HepG2 (cell line): ENCODE data around the gene FANCG. TPM values are rescaled to one million over a fixed set of nuclear protein-coding genes. Genes with fewer than 3 reads are reported as not detected.

Source experiments
- ATAC-seq: fragments of 200-7000 bp; cut with Tn5 transposase; 3 replicates; pipeline ENCODE4 v1.9.1; 2020; ENCODE audit warnings: mild to moderate bottlenecking, moderate library complexity
- BruUV-seq: library from RNA; stranded (reverse); fragments of 400-500 nt; replicated peaks from 2 replicates; lab custom pipeline; 2021; lab: Mats Ljungman, UMichigan
- CTCF ChIA-PET: fragments of 300-600 bp; formaldehyde crosslinking; extraction: SDS; loops from one replicate; lab custom pipeline; 2021; ENCODE audit warnings: low total read pairs, inconsistent platforms, low intra/inter-chr PET ratio; lab: Yijun Ruan, JAX
- POLR2A ChIA-PET: fragments of 350-600 bp; sonication (Branson Sonifier 250); formaldehyde crosslinking; loops from one replicate; lab custom pipeline; 2020; ENCODE audit warnings: antibody characterized with exemption, inconsistent platforms; lab: Yijun Ruan, JAX
- DNase-seq: peaks from one replicate; pipeline ENCODE4 v3.0.0-alpha.2; 2015; ENCODE audit warnings: low spot score
- FAIRE-seq: peaks from 3 replicates; lab custom pipeline; 2011; peaks lifted over from hg19 to GRCh38; lab: Jason Lieb, UNC
- H2AFZ ChIP-seq: one replicate; pipeline ENCODE4 v1.6.1; 2011; ENCODE audit warnings: low read length, inconsistent platforms
- H3K27ac ChIP-seq: fragments of 300-600 bp; 3 replicates; pipeline ENCODE4 v1.8.0; 2011; ENCODE audit warnings: mixed run types, mild to moderate bottlenecking, mixed read lengths, low read length, inconsistent platforms; ENCODE audit not compliant: insufficient read depth; ENCODE audit errors: extremely low read length
- H3K27me3 ChIP-seq, 2 experiments: fragments of 200-600 bp in 1 of 2; 2 replicates in 1 of 2; 3 replicates in 1 of 2; pipeline versions ENCODE4 v1.6.0 to v1.8.0; 2011; ENCODE audit warnings: low read length in 2 of 2, mild to moderate bottlenecking in 2 of 2, moderate library complexity in 2 of 2, inconsistent platforms in 1 of 2; ENCODE audit not compliant: insufficient read depth in 2 of 2, control insufficient read depth in 1 of 2
- H3K36me3 ChIP-seq, 2 experiments: fragments of 200-600 bp in 1 of 2; replicated peaks in 1 of 2; 2 replicates in 1 of 2; 3 replicates in 1 of 2; pipeline versions ENCODE4 v1.5.1 to v1.8.0; 2011; ENCODE audit warnings: low read length in 2 of 2, inconsistent platforms in 1 of 2; ENCODE audit not compliant: insufficient read depth in 2 of 2, control insufficient read depth in 1 of 2
- H3K4me1 ChIP-seq: 2 replicates; pipeline ENCODE4 v1.5.1; 2012; ENCODE audit warnings: low read length, inconsistent platforms; ENCODE audit not compliant: insufficient read depth
- H3K4me2 ChIP-seq: 2 replicates; pipeline ENCODE4 v1.6.0; 2011; ENCODE audit warnings: low read depth, low read length, inconsistent platforms
- H3K4me3 ChIP-seq, 3 experiments: fragments of 200-600 bp in 1 of 3; sonication (generic), shearing (Covaris generic) in 1 of 3; replicated peaks in 1 of 3; 2 replicates each; pipeline ENCODE4 v1.5.1; 2011 to 2016; ENCODE audit warnings: low read length in 3 of 3, inconsistent platforms in 2 of 3, low read depth in 2 of 3, mild to moderate bottlenecking in 2 of 3, control low read depth in 1 of 3, mixed read lengths in 1 of 3; ENCODE audit not compliant: insufficient read depth in 1 of 3
- H3K79me2 ChIP-seq: one replicate; pipeline ENCODE4 v1.6.1; 2011; ENCODE audit warnings: low read length, inconsistent platforms; ENCODE audit not compliant: insufficient read depth
- H3K9ac ChIP-seq: 2 replicates; pipeline ENCODE4 v1.6.0; 2011; ENCODE audit warnings: mild to moderate bottlenecking, low read depth, low read length, inconsistent platforms; ENCODE audit not compliant: insufficient read depth
- H3K9me3 ChIP-seq: 2 replicates; pipeline ENCODE4 v1.5.1; 2012; ENCODE audit warnings: mild to moderate bottlenecking, low read length
- H4K20me1 ChIP-seq: 2 replicates; pipeline ENCODE4 v1.6.0; 2011; ENCODE audit warnings: inconsistent platforms, mild to moderate bottlenecking, low read length, moderate library complexity; ENCODE audit not compliant: insufficient read depth
- FOXO1 ChIP-seq: sonication (generic); formaldehyde crosslinking; IDR thresholded peaks from 2 replicates; pipeline ENCODE4 v1.4.0; 2020; ENCODE audit warnings: missing genetic modification reagents
- NKX3-1 ChIP-seq: sonication (generic); formaldehyde crosslinking; IDR thresholded peaks from 2 replicates; pipeline ENCODE4 v1.5.0; 2020; ENCODE audit warnings: missing genetic modification reagents
- PAF1 ChIP-seq: IDR thresholded peaks from 2 replicates; pipeline ENCODE4 v1.6.1; 2016; ENCODE audit warnings: missing genetic modification reagents, missing compliant biosample characterization
- POLR2AphosphoS2 ChIP-seq: IDR thresholded peaks from 2 replicates; pipeline ENCODE4 v1.6.1; 2011; ENCODE audit warnings: low read depth, low read length, improper control_type of control experiment
- TEAD3 ChIP-seq: optimal IDR thresholded peaks from 2 replicates; pipeline ENCODE3; 2016; ENCODE audit warnings: borderline replicate concordance
- TRIM24 ChIP-seq: sonication (generic); formaldehyde crosslinking; IDR thresholded peaks from 2 replicates; pipeline ENCODE4 v1.8.0; 2022; ENCODE audit warnings: mild to moderate bottlenecking, missing genetic modification reagents
- ZKSCAN1 ChIP-seq: fragments of 150-350 bp; IDR thresholded peaks from 2 replicates; pipeline ENCODE4 v1.6.1; 2014; ENCODE audit warnings: low read length
- ZNF44 ChIP-seq: sonication (generic); formaldehyde crosslinking; IDR thresholded peaks from 2 replicates; pipeline ENCODE4 v1.5.1; 2020; ENCODE audit warnings: mild to moderate bottlenecking, missing genetic modification reagents
- ZNF549 ChIP-seq: sonication (generic); formaldehyde crosslinking; IDR thresholded peaks from 2 replicates; pipeline ENCODE4 v1.5.0; 2020; ENCODE audit warnings: missing genetic modification reagents
- WGBS: methylation state at CpG from one replicate; pipeline ENCODE4 v1.1.6; 2017; ENCODE audit warnings: low lambda C conversion rate; 5-methylcytosine and 5-hydroxymethylcytosine counted together
- in situ Hi-C: cut with HindIII; loops from 2 replicates; pipeline ENCODE4 v1.10.0; 2017; ENCODE audit warnings: low pct_unique_long_range_greater_than_20kb; ENCODE audit not compliant: extremely low pct_ligation_motif_present
- intact Hi-C: fragments of 100-400 bp; cut with micrococcal nuclease; formaldehyde crosslinking; loops from one replicate; pipeline ENCODE4 v1.10.0; 2022; ENCODE audit not compliant: unreplicated experiment
- polyA plus RNA-seq, 8 experiments: library from polyadenylated mRNA; depleted of rRNA in 3 of 8; stranded (reverse) in 7 of 8; unstranded in 1 of 8; fragments of >200 nt; fragmentation: Illumina TruSeq in 4 of 8; extraction: Trizol in 4 of 8; gene quantifications; 2 replicates each; pipeline versions ENCODE4 v1.2.1 to v1.2.3, GENCODE V29; 2011 to 2016; ENCODE audit warnings: low read depth in 4 of 8, missing spikeins in 1 of 8, mixed read lengths in 1 of 8; ENCODE audit not compliant: insufficient read depth in 1 of 8
- total RNA-seq, 5 experiments: library from RNA; depleted of rRNA; stranded (reverse); fragments of >200 nt; fragmentation: Illumina TruSeq; extraction: Trizol; gene quantifications; 2 replicates each; pipeline ENCODE4 v1.2.3, GENCODE V29; 2016; ENCODE audit warnings: low read depth in 1 of 5
- TF ChIP-seq, protein P1 (sequence below): fragments of 450-650 bp; IDR thresholded peaks from 2 replicates; pipeline ENCODE4 v1.6.1; 2017; ENCODE audit warnings: mild to moderate bottlenecking
- TF ChIP-seq, protein P2 (sequence below): sonication (generic); formaldehyde crosslinking; IDR thresholded peaks from 2 replicates; pipeline ENCODE4 v1.4.0; 2020; ENCODE audit warnings: missing genetic modification reagents
- TF ChIP-seq, protein P3 (sequence below): sonication (generic); formaldehyde crosslinking; IDR thresholded peaks from 2 replicates; pipeline ENCODE4 v1.5.0; 2020; ENCODE audit warnings: missing genetic modification reagents
- TF ChIP-seq, protein P4 (sequence below): IDR thresholded peaks from 2 replicates; pipeline ENCODE4 v1.6.1; 2016; ENCODE audit warnings: low read depth, borderline replicate concordance

The FANCG gene
- total and polyA plus RNA-seq, 2 of the 13 experiments (the other 11 are each of a cell fraction or from before 2014, with no cell fraction given) = 14.4 to 45.1 TPM

DNA sequence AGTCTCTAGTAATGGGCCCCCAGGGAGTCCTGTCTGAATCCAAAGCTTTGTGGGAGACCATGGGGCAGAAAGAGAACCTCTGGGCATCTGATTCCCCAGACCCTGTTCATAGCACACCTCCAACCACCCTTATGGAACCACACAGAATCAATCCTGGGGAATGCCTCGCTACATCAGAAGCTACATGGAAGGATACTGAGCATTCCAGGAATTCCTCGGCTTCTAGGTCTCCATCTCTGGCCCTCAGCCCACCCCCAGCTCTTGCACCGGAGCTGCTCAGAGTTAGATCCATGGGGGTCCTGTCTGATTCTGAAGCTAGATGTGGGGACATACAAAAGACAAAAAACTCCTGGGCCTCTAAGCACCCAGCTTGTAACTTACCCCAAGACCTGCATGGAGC, 35.7 kb downstream of the FANCG start:
- intact Hi-C loops = no loop called here
- Histone ChIP-seq H4K20me1 (no peaks in the 10 kb centered on the region), H3K4me1 (peaks cover 15% of the 10 kb centered on the region), H3K9me3 (no peaks in the 10 kb centered on the region), H3K9ac (no peak overlapping the region), H3K27me3 (no peaks in the 10 kb centered on the region), H3K4me3 (no peak overlapping the region), H2AFZ (no peak overlapping the region), H3K79me2 (no peaks in the 10 kb centered on the region), H3K27ac (no peak overlapping the region), H3K4me2 (no peak overlapping the region), H3K36me3 (no peaks in the 10 kb centered on the region)
- ChIA-PET CTCF (no interaction called here), POLR2A (no interaction called here)
- no TSS peak for BruUV-seq
- ATAC-seq (peak; percentile 7; the same call in 2 of the 3 replicates), FAIRE-seq (no peak), DNase-seq (no peak)
- in situ Hi-C loops = loop anchor here (5.0 kb wide), 1 partner anchor 142 kb away; no protein-coding TSS in a partner anchor
- WGBS = 94% methylated on average over 3 of the region's 3 CpGs
- TF ChIP-seq TEAD3 (CRISPR knock-in tag) (peak; percentile 12), POLR2AphosphoS2 (0 out of 2 replicates have a peak, but pooled peaks have one; percentile 2)
- TF ChIP-seq, protein P1, sequence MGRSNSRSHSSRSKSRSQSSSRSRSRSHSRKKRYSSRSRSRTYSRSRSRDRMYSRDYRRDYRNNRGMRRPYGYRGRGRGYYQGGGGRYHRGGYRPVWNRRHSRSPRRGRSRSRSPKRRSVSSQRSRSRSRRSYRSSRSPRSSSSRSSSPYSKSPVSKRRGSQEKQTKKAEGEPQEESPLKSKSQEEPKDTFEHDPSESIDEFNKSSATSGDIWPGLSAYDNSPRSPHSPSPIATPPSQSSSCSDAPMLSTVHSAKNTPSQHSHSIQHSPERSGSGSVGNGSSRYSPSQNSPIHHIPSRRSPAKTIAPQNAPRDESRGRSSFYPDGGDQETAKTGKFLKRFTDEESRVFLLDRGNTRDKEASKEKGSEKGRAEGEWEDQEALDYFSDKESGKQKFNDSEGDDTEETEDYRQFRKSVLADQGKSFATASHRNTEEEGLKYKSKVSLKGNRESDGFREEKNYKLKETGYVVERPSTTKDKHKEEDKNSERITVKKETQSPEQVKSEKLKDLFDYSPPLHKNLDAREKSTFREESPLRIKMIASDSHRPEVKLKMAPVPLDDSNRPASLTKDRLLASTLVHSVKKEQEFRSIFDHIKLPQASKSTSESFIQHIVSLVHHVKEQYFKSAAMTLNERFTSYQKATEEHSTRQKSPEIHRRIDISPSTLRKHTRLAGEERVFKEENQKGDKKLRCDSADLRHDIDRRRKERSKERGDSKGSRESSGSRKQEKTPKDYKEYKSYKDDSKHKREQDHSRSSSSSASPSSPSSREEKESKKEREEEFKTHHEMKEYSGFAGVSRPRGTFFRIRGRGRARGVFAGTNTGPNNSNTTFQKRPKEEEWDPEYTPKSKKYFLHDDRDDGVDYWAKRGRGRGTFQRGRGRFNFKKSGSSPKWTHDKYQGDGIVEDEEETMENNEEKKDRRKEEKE = no peak

DNA sequence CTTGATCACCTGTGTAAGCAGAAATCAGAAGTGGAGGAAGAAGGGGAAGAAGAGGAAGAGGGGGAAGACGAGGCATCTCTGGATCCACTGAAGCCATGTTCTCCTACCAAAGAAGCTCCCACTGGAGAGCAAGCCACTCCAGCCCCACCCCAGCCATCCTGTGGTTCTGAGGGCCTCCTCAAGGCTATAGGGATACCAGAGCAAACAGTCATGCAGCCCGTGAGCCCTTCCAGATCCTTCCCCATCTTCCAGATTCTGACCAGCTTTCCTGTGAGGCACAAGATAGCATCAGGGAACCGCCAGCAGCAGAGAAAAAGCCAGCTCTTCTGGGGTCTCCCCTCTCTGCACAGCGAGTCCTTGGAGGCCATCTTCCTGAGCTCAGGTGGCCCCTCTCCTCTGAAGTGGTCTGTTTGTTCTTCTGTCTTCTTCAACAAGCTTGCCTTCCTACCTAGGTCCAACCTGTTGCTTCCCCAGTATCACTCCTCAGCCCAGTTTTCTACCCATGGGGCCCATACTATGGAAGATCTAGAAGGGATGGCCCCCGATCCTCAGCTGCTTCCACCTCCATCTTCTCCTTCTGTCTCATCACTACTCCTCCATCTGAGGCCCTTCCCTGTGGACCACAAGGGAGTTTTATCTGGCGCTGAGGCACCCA, 36.7 kb downstream of the FANCG start:
- Histone ChIP-seq H3K9ac (no peak overlapping the region), H3K27me3 (no peaks in the 10 kb centered on the region), H3K36me3 (no peaks in the 10 kb centered on the region), H3K79me2 (no peaks in the 10 kb centered on the region), H2AFZ (no peak overlapping the region), H3K4me2 (no peak overlapping the region), H4K20me1 (no peaks in the 10 kb centered on the region), H3K4me1 (peaks cover 15% of the 10 kb centered on the region), H3K27ac (no peak overlapping the region), H3K9me3 (no peaks in the 10 kb centered on the region), H3K4me3 (no peak overlapping the region)
- in situ Hi-C loops = loop anchor here (5.0 kb wide), 1 partner anchor 141 kb away; no protein-coding TSS in a partner anchor
- DNase-seq (no peak), ATAC-seq (no peak), FAIRE-seq (no peak)
- no TSS peak for BruUV-seq
- POLR2A ChIA-PET = interaction anchor here (1.0 kb wide), 1 partner anchor 8 kb away, joined by 5 read pairs; no protein-coding TSS in a partner anchor
- intact Hi-C loops = no loop called here
- CTCF ChIA-PET = no interaction called here
- WGBS = 91% methylated on average over 5 of the region's 6 CpGs
- no peak for TF ChIP-seq ZNF549 (CRISPR knock-in tag)
- TF ChIP-seq FOXO1 (CRISPR knock-in tag) = no peak
- TF ChIP-seq, protein P2, sequence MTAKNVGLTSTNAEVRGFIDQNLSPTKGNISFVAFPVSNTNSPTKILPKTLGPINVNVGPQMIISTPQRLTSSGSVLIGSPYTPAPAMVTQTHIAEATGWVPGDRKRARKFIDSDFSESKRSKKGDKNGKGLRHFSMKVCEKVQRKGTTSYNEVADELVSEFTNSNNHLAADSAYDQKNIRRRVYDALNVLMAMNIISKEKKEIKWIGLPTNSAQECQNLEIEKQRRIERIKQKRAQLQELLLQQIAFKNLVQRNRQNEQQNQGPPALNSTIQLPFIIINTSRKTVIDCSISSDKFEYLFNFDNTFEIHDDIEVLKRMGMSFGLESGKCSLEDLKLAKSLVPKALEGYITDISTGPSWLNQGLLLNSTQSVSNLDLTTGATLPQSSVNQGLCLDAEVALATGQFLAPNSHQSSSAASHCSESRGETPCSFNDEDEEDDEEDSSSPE = no peak
- TF ChIP-seq, protein P3, sequence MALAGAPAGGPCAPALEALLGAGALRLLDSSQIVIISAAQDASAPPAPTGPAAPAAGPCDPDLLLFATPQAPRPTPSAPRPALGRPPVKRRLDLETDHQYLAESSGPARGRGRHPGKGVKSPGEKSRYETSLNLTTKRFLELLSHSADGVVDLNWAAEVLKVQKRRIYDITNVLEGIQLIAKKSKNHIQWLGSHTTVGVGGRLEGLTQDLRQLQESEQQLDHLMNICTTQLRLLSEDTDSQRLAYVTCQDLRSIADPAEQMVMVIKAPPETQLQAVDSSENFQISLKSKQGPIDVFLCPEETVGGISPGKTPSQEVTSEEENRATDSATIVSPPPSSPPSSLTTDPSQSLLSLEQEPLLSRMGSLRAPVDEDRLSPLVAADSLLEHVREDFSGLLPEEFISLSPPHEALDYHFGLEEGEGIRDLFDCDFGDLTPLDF = no peak
- no peak for TF ChIP-seq NKX3-1 (CRISPR knock-in tag)
- TF ChIP-seq, protein P4, sequence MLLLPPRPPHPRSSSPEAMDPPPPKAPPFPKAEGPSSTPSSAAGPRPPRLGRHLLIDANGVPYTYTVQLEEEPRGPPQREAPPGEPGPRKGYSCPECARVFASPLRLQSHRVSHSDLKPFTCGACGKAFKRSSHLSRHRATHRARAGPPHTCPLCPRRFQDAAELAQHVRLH = no peak
- TF ChIP-seq ZNF44 (CRISPR knock-in tag) = no peak
- TF ChIP-seq ZKSCAN1 = no peak
- TF ChIP-seq PAF1 (CRISPR knock-in tag) = no peak
- no peak for TF ChIP-seq TRIM24 (CRISPR knock-in tag)
